H1 (cell line): ENCODE results near the gene REL. TPM values are rescaled to one million over a fixed set of nuclear protein-coding genes. Genes with fewer than 3 reads are reported as not detected.
"Not testable (repeated sequence)": the region's sequence is repeated elsewhere in the genome, so short reads cannot be mapped to it uniquely, and the experiment has no call there.

ENCODE experiments used
- CTCF ChIA-PET: fragments of 300-600 bp; sonication (Branson Sonifier 250); formaldehyde crosslinking; loops from one replicate; lab custom pipeline; 2021; ENCODE audit not compliant: partially characterized antibody; lab: Charles Lee
- POLR2A ChIA-PET: fragments of 300-600 bp; sonication (Branson Sonifier 250); formaldehyde crosslinking; loops from one replicate; lab custom pipeline; 2021; ENCODE audit warnings: inconsistent platforms; ENCODE audit not compliant: partially characterized antibody; lab: Charles Lee
- DNase-seq, 2 experiments: peaks; one replicate each; pipeline versions ENCODE4 v3.0.0 to v3.0.0-alpha.2; 2010 to 2022; ENCODE audit warnings: low spot score in 2 of 2, low read depth in 1 of 2, mixed read lengths in 1 of 2
- FAIRE-seq: peaks from 2 replicates; lab custom pipeline; 2011; peaks lifted over from hg19 to GRCh38; lab: Jason Lieb, UNC
- H2AFZ ChIP-seq: 2 replicates; pipeline ENCODE4 v1.8.1; 2012; ENCODE audit warnings: low read length, inconsistent platforms
- H2AK5ac ChIP-seq: 2 replicates; pipeline ENCODE4 v1.6.1; 2013; ENCODE audit warnings: low read depth, low read length
- H2BK120ac ChIP-seq: replicated peaks from 2 replicates; pipeline ENCODE3; 2013; ENCODE audit warnings: low read depth, low read length, inconsistent platforms
- H2BK12ac ChIP-seq: 2 replicates; pipeline ENCODE4 v1.6.1; 2013; ENCODE audit warnings: low read depth, low read length
- H2BK15ac ChIP-seq: 2 replicates; pipeline ENCODE4 v1.6.1; 2013; ENCODE audit warnings: low read length
- H2BK20ac ChIP-seq: 2 replicates; pipeline ENCODE4 v1.6.1; 2013; ENCODE audit warnings: low read length
- H2BK5ac ChIP-seq: 2 replicates; pipeline ENCODE4 v1.6.1; 2013; ENCODE audit warnings: low read depth, low read length
- H3K14ac ChIP-seq: 2 replicates; pipeline ENCODE4 v1.6.1; 2013; ENCODE audit warnings: inconsistent platforms; ENCODE audit not compliant: insufficient read length
- H3K18ac ChIP-seq: 2 replicates; pipeline ENCODE4 v1.6.1; 2013; ENCODE audit warnings: low read length; ENCODE audit errors: extremely low read depth
- H3K23ac ChIP-seq: 2 replicates; pipeline ENCODE4 v1.6.1; 2013; ENCODE audit warnings: inconsistent platforms; ENCODE audit not compliant: insufficient read length
- H3K23me2 ChIP-seq: 2 replicates; pipeline ENCODE4 v1.6.1; 2013; ENCODE audit warnings: low read depth, low read length
- H3K27ac ChIP-seq: 2 replicates; pipeline ENCODE4 v1.6.1; 2011; ENCODE audit warnings: low read depth, low read length, inconsistent platforms
- H3K27me3 ChIP-seq, 4 experiments: replicated peaks in 1 of 4; 1 replicate in 1 of 4; 2 replicates in 3 of 4; pipeline versions ENCODE4 v1.6.1 to v1.8.1; 2011 to 2013; ENCODE audit warnings: low read length in 3 of 4, mild to moderate bottlenecking in 3 of 4, inconsistent platforms in 2 of 4, mixed read lengths in 2 of 4, moderate library complexity in 1 of 4; ENCODE audit not compliant: control insufficient read depth in 3 of 4, insufficient read depth in 3 of 4; ENCODE audit errors: extremely low read depth in 1 of 4
- H3K36me3 ChIP-seq, 4 experiments: 2 replicates each; pipeline versions ENCODE4 v1.6.1 to v1.8.1; 2011 to 2013; ENCODE audit warnings: mild to moderate bottlenecking in 4 of 4, low read length in 3 of 4, moderate library complexity in 2 of 4, control low read depth in 1 of 4, inconsistent platforms in 1 of 4; ENCODE audit not compliant: insufficient read depth in 4 of 4, control insufficient read depth in 2 of 4
- H3K4ac ChIP-seq: replicated peaks from 2 replicates; pipeline ENCODE3; 2013; ENCODE audit warnings: low read length, low read depth, mixed read lengths, inconsistent platforms; ENCODE audit not compliant: insufficient read length
- H3K4me1 ChIP-seq, 4 experiments: replicated peaks in 1 of 4; 1 replicate in 1 of 4; 2 replicates in 3 of 4; pipeline versions ENCODE4 v1.6.1 to v1.8.1; 2011 to 2013; ENCODE audit warnings: low read length in 3 of 4, inconsistent platforms in 2 of 4, mixed read lengths in 1 of 4; ENCODE audit not compliant: insufficient read depth in 4 of 4, control insufficient read depth in 3 of 4
- H3K4me2 ChIP-seq, 2 experiments: 2 replicates each; pipeline versions ENCODE4 v1.6.1 to v1.8.1; 2011 to 2013; ENCODE audit warnings: low read depth in 2 of 2, low read length in 2 of 2, control low read depth in 1 of 2, inconsistent platforms in 1 of 2, mild to moderate bottlenecking in 1 of 2; ENCODE audit not compliant: insufficient read depth in 1 of 2
- H3K4me3 ChIP-seq, 4 experiments: fragments of 200-600, 300-600 bp in 1 of 4; sonication (generic), shearing (Covaris generic), sonication (Bioruptor Twin) in 1 of 4; 2 replicates each; pipeline versions ENCODE4 v1.5.1 to v1.8.1; 2011 to 2016; ENCODE audit warnings: low read length in 4 of 4, low read depth in 3 of 4, control low read depth in 2 of 4, inconsistent platforms in 2 of 4, mild to moderate bottlenecking in 2 of 4, mixed read lengths in 1 of 4, moderate library complexity in 1 of 4; ENCODE audit not compliant: insufficient read depth in 2 of 4; ENCODE audit errors: extremely low read depth in 1 of 4
- H3K56ac ChIP-seq: replicated peaks from 2 replicates; pipeline ENCODE3; 2013; ENCODE audit warnings: low read depth, mild to moderate bottlenecking, mixed read lengths, low read length, inconsistent platforms; ENCODE audit not compliant: insufficient read length
- H3K79me1 ChIP-seq: 2 replicates; pipeline ENCODE4 v1.6.1; 2013; ENCODE audit warnings: low read depth, low read length, control low read depth
- H3K79me2 ChIP-seq, 2 experiments: 2 replicates each; pipeline versions ENCODE4 v1.6.1 to v1.8.1; 2012 to 2013; ENCODE audit warnings: low read length in 2 of 2, mild to moderate bottlenecking in 2 of 2, inconsistent platforms in 1 of 2; ENCODE audit not compliant: insufficient read depth in 2 of 2, control insufficient read depth in 1 of 2
- H3K9ac ChIP-seq, 4 experiments: replicated peaks in 1 of 4; 1 replicate in 1 of 4; 2 replicates in 3 of 4; pipeline versions ENCODE4 v1.6.1 to v1.8.1; 2011 to 2013; ENCODE audit warnings: low read depth in 3 of 4, low read length in 3 of 4, control low read depth in 2 of 4, mild to moderate bottlenecking in 2 of 4, moderate library complexity in 2 of 4, inconsistent platforms in 1 of 4; ENCODE audit errors: extremely low read depth in 1 of 4
- H3K9me3 ChIP-seq, 2 experiments: 2 replicates each; pipeline versions ENCODE4 v1.6.1 to v1.8.1; 2012 to 2013; ENCODE audit warnings: mild to moderate bottlenecking in 2 of 2, moderate library complexity in 2 of 2, control low read depth in 1 of 2, inconsistent platforms in 1 of 2, low read depth in 1 of 2, low read length in 1 of 2, mixed read lengths in 1 of 2; ENCODE audit not compliant: insufficient read depth in 2 of 2
- H4K20me1 ChIP-seq, 2 experiments: replicated peaks in 1 of 2; 2 replicates each; pipeline versions ENCODE3 to v1.8.1; 2011 to 2013; ENCODE audit warnings: inconsistent platforms in 2 of 2, low read length in 2 of 2, mild to moderate bottlenecking in 1 of 2; ENCODE audit not compliant: insufficient read depth in 2 of 2, control insufficient read depth in 1 of 2
- H4K5ac ChIP-seq: 2 replicates; pipeline ENCODE4 v1.6.1; 2013; ENCODE audit warnings: low read length, low read depth, mixed read lengths, inconsistent platforms; ENCODE audit not compliant: insufficient read length
- H4K8ac ChIP-seq: 2 replicates; pipeline ENCODE4 v1.8.0; 2013; ENCODE audit warnings: mild to moderate bottlenecking, moderate library complexity, low read length, inconsistent platforms; ENCODE audit not compliant: insufficient read depth; ENCODE audit errors: extremely low read depth
- H4K91ac ChIP-seq: replicated peaks from 2 replicates; pipeline ENCODE3; 2013; ENCODE audit warnings: low read length, mixed read lengths, inconsistent platforms; ENCODE audit not compliant: insufficient read length
- WGBS, 2 experiments: shearing (Covaris generic) in 1 of 2; methylation state at CpG; one replicate each; pipeline versions ENCODE4 v1.1.6 to v1.1.7; 2013 to 2015; ENCODE audit warnings: low lambda C conversion rate in 2 of 2, mixed read lengths in 2 of 2, inconsistent platforms in 1 of 2, low coverage in 1 of 2, missing lambda C conversion rate in 1 of 2; ENCODE audit not compliant: insufficient replicate concordance in 2 of 2, insufficient coverage in 1 of 2, insufficient read length in 1 of 2; ENCODE audit errors: extremely low coverage in 1 of 2, missing lambda C conversion rate in 1 of 2; 5-methylcytosine and 5-hydroxymethylcytosine counted together
- polyA plus RNA-seq, 7 experiments: library from polyadenylated mRNA; depleted of rRNA in 3 of 7; stranded (reverse) in 5 of 7; unstranded in 2 of 7; fragments of >200 nt in 5 of 7; fragments of 200-250 nt in 2 of 7; gene quantifications; 1 replicate in 5 of 7; 2 replicates in 1 of 7; 4 replicates in 1 of 7; pipeline versions ENCODE4 v1.2.1 to v1.2.3, GENCODE V29; 2011 to 2013; ENCODE audit warnings: missing spikeins in 2 of 7, mixed read lengths in 2 of 7
- total RNA-seq: library from RNA; stranded (reverse); fragmentation: NEBNext Ultra II Directional; extraction: Animal tissue kit (Norgen Biotek cat#: 25700); gene quantifications from 2 replicates; pipeline ENCODE4 v1.2.1, GENCODE V29; 2021

Gene REL
- total and polyA plus RNA-seq, 2 of the 8 experiments (the other 6 are each of a cell fraction or from before 2014, with no cell fraction given), result 1.5 to 7.5 TPM

- H2BK12ac ChIP-seq, H3K36me3 ChIP-seq, H3K27me3 ChIP-seq, H4K91ac ChIP-seq, H2BK120ac ChIP-seq, H3K4me2 ChIP-seq, H3K23ac ChIP-seq, H4K20me1 ChIP-seq, H3K4me3 ChIP-seq, H3K4me1 ChIP-seq, H3K27ac ChIP-seq, H3K9ac ChIP-seq, H2BK5ac ChIP-seq, H3K18ac ChIP-seq, DNase-seq, POLR2A ChIA-PET, H3K9me3 ChIP-seq, H3K4ac ChIP-seq, H2BK20ac ChIP-seq, FAIRE-seq, H3K14ac ChIP-seq, H2AK5ac ChIP-seq, H3K79me2 ChIP-seq, H3K23me2 ChIP-seq, H3K56ac ChIP-seq, H2AFZ ChIP-seq, H3K79me1 ChIP-seq, H2BK15ac ChIP-seq, H4K8ac ChIP-seq, H4K5ac ChIP-seq: not testable (repeated sequence)
- CTCF ChIA-PET, result interaction anchor here (0.6 kb wide), 1 partner anchor 15 kb away, joined by 3 read pairs; no protein-coding TSS in a partner anchor
- 93% methylated on average over 7 of the region's 7 CpGs; no CpG with 5 or more reads in 1 of the 2 experiments for WGBS, 2 experiments
These were observed 8.4 kb downstream of the REL start for GRCh38 chr2:60889581-60890392.
